HepG2 (cell line): ENCODE measurements around the gene ARHGAP19. TPM values are rescaled to one million over a fixed set of nuclear protein-coding genes. Genes with fewer than 3 reads are reported as not detected.

Source experiments
- HIC2 ChIP-seq: sonication (generic); formaldehyde crosslinking; IDR thresholded peaks from 2 replicates; pipeline ENCODE4 v1.9.0; 2022; ENCODE audit warnings: low read depth, missing genetic modification reagents
- KMT2A ChIP-seq: sonication (generic); formaldehyde crosslinking; IDR thresholded peaks from 2 replicates; pipeline ENCODE4 v1.4.0; 2020; ENCODE audit warnings: missing genetic modification reagents
- RARG ChIP-seq: sonication (generic); formaldehyde crosslinking; IDR thresholded peaks from 2 replicates; pipeline ENCODE4 v1.4.0; 2020; ENCODE audit warnings: low read depth, mild to moderate bottlenecking, missing genetic modification reagents
- ZNF121 ChIP-seq: sonication (generic); formaldehyde crosslinking; IDR thresholded peaks from 2 replicates; pipeline ENCODE4 v1.5.0; 2020; ENCODE audit warnings: mild to moderate bottlenecking, missing genetic modification reagents
- ZNF235 ChIP-seq: sonication (generic); formaldehyde crosslinking; IDR thresholded peaks from 2 replicates; pipeline ENCODE4 v1.8.1; 2023; ENCODE audit warnings: mild to moderate bottlenecking, missing genetic modification reagents, borderline replicate concordance
- ZNF577 ChIP-seq: sonication (generic); formaldehyde crosslinking; IDR thresholded peaks from 2 replicates; pipeline ENCODE4 v1.4.0; 2020; ENCODE audit warnings: mild to moderate bottlenecking, low read depth, missing genetic modification reagents, borderline replicate concordance
- ZNF607 ChIP-seq: sonication (generic); formaldehyde crosslinking; IDR thresholded peaks from 2 replicates; pipeline ENCODE4 v1.5.1; 2020; ENCODE audit warnings: missing genetic modification reagents, mild to moderate bottlenecking, borderline replicate concordance
- ZNF710 ChIP-seq: sonication (generic); formaldehyde crosslinking; IDR thresholded peaks from 2 replicates; pipeline ENCODE4 v1.5.0; 2020; ENCODE audit warnings: mild to moderate bottlenecking, missing genetic modification reagents, borderline replicate concordance
- polyA plus RNA-seq, 8 experiments: library from polyadenylated mRNA; depleted of rRNA in 3 of 8; stranded (reverse) in 7 of 8; unstranded in 1 of 8; fragments of >200 nt; fragmentation: Illumina TruSeq in 4 of 8; extraction: Trizol in 4 of 8; gene quantifications; 2 replicates each; pipeline versions ENCODE4 v1.2.1 to v1.2.3, GENCODE V29; 2011 to 2016; ENCODE audit warnings: low read depth in 4 of 8, missing spikeins in 1 of 8, mixed read lengths in 1 of 8; ENCODE audit not compliant: insufficient read depth in 1 of 8
- total RNA-seq, 5 experiments: library from RNA; depleted of rRNA; stranded (reverse); fragments of >200 nt; fragmentation: Illumina TruSeq; extraction: Trizol; gene quantifications; 2 replicates each; pipeline ENCODE4 v1.2.3, GENCODE V29; 2016; ENCODE audit warnings: low read depth in 1 of 5
- TF ChIP-seq, protein P1 (sequence below): sonication (generic); formaldehyde crosslinking; conservative IDR thresholded peaks from 2 replicates; pipeline ENCODE4 v1.5.0; 2020; ENCODE audit warnings: missing genetic modification reagents
- TF ChIP-seq, protein P2 (sequence below): sonication (generic); formaldehyde crosslinking; IDR thresholded peaks from 2 replicates; pipeline ENCODE4 v1.9.0; 2021; ENCODE audit warnings: missing genetic modification reagents, mild to moderate bottlenecking, borderline replicate concordance
- TF ChIP-seq, protein P3 (sequence below): sonication (generic); formaldehyde crosslinking; conservative IDR thresholded peaks from 2 replicates; pipeline ENCODE4 v1.8.0; 2022; ENCODE audit warnings: low read depth, missing genetic modification reagents
- TF ChIP-seq, protein P4 (sequence below): sonication (generic); formaldehyde crosslinking; IDR thresholded peaks from 2 replicates; pipeline ENCODE4 v1.5.1; 2020; ENCODE audit warnings: mild to moderate bottlenecking, missing genetic modification reagents, borderline replicate concordance

Gene ARHGAP19
- total and polyA plus RNA-seq, 2 of the 13 experiments (the other 11 are each of a cell fraction or from before 2014, with no cell fraction given): 7.6 to 10.0 TPM

DNA sequence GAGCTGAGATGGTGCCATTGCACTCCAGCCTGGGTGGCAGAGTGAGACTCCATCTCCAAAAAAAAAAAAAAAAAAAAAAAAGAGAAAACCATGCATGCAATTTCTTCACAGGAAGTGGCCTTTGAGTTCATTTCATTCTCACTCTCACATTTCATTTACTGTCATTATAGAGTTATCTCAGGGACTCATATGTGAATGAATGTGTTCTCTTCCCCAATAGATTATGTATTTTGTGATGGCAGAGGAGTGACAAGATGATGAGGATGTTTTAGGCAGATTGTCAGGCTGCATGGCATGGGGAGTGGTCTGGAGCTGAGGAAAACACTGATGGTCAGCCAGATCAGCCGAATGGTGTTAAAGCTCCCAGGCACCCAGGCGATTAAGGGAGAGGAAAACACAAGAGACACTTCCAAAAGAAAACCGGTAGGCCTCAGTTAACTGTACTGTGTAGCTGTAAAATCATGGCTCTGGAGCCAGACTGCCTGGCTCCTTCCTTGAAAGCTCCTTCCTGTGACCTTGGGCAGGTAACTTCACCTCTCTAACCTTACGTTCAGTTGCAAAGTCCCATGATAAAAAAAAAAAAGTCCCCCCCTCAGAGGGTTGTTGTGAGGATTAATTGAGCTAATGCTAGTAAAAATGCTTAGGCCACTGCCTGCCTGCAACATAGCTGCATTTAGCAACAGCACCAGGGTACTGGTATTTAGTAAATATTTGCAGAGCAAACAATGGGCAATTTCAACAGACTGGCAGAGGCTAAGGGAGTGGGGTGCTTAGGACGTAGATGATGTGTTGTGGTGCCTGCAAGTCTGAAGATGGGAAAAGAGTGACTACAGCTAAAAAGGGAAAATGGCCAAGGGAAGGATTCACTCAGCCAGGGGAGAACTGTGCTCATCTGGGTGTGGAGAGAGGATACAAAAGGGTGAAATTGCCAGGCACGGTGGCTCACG, 35.2 kb upstream of the ARHGAP19 start (continued):
- TF ChIP-seq ZNF710 (CRISPR knock-in tag) (peak; percentile 20; the same call in 1 of the 2 replicates), ZNF235 (CRISPR knock-in tag) (no peak), ZNF577 (CRISPR knock-in tag) (no peak), ZNF607 (no peak), KMT2A (peak; percentile 63; the same call in 1 of the 2 replicates), ZNF121 (CRISPR knock-in tag) (no peak; the same call in 1 of the 2 replicates), RARG (CRISPR knock-in tag) (0 out of 2 replicates have a peak, but pooled peaks have one; percentile 26), HIC2 (CRISPR knock-in tag) (peak; percentile 95)
- TF ChIP-seq, protein P1, sequence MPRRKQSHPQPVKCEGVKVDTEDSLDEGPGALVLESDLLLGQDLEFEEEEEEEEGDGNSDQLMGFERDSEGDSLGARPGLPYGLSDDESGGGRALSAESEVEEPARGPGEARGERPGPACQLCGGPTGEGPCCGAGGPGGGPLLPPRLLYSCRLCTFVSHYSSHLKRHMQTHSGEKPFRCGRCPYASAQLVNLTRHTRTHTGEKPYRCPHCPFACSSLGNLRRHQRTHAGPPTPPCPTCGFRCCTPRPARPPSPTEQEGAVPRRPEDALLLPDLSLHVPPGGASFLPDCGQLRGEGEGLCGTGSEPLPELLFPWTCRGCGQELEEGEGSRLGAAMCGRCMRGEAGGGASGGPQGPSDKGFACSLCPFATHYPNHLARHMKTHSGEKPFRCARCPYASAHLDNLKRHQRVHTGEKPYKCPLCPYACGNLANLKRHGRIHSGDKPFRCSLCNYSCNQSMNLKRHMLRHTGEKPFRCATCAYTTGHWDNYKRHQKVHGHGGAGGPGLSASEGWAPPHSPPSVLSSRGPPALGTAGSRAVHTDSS (CRISPR knock-in tag): no peak
- TF ChIP-seq, protein P2, sequence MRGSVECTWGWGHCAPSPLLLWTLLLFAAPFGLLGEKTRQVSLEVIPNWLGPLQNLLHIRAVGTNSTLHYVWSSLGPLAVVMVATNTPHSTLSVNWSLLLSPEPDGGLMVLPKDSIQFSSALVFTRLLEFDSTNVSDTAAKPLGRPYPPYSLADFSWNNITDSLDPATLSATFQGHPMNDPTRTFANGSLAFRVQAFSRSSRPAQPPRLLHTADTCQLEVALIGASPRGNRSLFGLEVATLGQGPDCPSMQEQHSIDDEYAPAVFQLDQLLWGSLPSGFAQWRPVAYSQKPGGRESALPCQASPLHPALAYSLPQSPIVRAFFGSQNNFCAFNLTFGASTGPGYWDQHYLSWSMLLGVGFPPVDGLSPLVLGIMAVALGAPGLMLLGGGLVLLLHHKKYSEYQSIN (CRISPR knock-in tag): no peak
- TF ChIP-seq, protein P3, sequence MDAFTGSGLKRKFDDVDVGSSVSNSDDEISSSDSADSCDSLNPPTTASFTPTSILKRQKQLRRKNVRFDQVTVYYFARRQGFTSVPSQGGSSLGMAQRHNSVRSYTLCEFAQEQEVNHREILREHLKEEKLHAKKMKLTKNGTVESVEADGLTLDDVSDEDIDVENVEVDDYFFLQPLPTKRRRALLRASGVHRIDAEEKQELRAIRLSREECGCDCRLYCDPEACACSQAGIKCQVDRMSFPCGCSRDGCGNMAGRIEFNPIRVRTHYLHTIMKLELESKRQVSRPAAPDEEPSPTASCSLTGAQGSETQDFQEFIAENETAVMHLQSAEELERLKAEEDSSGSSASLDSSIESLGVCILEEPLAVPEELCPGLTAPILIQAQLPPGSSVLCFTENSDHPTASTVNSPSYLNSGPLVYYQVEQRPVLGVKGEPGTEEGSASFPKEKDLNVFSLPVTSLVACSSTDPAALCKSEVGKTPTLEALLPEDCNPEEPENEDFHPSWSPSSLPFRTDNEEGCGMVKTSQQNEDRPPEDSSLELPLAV (CRISPR knock-in tag): no peak
- TF ChIP-seq, protein P4, sequence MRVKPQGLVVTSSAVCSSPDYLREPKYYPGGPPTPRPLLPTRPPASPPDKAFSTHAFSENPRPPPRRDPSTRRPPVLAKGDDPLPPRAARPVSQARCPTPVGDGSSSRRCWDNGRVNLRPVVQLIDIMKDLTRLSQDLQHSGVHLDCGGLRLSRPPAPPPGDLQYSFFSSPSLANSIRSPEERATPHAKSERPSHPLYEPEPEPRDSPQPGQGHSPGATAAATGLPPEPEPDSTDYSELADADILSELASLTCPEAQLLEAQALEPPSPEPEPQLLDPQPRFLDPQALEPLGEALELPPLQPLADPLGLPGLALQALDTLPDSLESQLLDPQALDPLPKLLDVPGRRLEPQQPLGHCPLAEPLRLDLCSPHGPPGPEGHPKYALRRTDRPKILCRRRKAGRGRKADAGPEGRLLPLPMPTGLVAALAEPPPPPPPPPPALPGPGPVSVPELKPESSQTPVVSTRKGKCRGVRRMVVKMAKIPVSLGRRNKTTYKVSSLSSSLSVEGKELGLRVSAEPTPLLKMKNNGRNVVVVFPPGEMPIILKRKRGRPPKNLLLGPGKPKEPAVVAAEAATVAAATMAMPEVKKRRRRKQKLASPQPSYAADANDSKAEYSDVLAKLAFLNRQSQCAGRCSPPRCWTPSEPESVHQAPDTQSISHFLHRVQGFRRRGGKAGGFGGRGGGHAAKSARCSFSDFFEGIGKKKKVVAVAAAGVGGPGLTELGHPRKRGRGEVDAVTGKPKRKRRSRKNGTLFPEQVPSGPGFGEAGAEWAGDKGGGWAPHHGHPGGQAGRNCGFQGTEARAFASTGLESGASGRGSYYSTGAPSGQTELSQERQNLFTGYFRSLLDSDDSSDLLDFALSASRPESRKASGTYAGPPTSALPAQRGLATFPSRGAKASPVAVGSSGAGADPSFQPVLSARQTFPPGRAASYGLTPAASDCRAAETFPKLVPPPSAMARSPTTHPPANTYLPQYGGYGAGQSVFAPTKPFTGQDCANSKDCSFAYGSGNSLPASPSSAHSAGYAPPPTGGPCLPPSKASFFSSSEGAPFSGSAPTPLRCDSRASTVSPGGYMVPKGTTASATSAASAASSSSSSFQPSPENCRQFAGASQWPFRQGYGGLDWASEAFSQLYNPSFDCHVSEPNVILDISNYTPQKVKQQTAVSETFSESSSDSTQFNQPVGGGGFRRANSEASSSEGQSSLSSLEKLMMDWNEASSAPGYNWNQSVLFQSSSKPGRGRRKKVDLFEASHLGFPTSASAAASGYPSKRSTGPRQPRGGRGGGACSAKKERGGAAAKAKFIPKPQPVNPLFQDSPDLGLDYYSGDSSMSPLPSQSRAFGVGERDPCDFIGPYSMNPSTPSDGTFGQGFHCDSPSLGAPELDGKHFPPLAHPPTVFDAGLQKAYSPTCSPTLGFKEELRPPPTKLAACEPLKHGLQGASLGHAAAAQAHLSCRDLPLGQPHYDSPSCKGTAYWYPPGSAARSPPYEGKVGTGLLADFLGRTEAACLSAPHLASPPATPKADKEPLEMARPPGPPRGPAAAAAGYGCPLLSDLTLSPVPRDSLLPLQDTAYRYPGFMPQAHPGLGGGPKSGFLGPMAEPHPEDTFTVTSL: peak; percentile 95; the same call in 1 of the 2 replicates
